HL-60 (cell line): ENCODE data around the gene IGF2BP3.

Experiments used
- DNase-seq, 2 experiments: peaks; one replicate each; pipeline ENCODE4 v3.0.0-alpha.2; 2010 to 2020; ENCODE audit warnings: low read depth in 1 of 2, low spot score in 1 of 2
- H3K27ac ChIP-seq: fragments of 250-450 bp; sonication (Bioruptor Pico); replicated peaks from 2 replicates; pipeline ENCODE4 v1.5.1; 2020; ENCODE audit warnings: mild to moderate bottlenecking, moderate library complexity
- H3K27me3 ChIP-seq: fragments of 250-450 bp; sonication (Bioruptor Pico); 2 replicates; pipeline ENCODE4 v1.5.1; 2021; ENCODE audit warnings: mild to moderate bottlenecking, moderate library complexity; ENCODE audit not compliant: insufficient read depth, poor library complexity, severe bottlenecking
- H3K4me3 ChIP-seq: replicated peaks from 2 replicates; pipeline ENCODE4 v1.5.1; 2011; ENCODE audit warnings: mild to moderate bottlenecking, control low read depth, low read length; ENCODE audit not compliant: insufficient read depth
- GABPA ChIP-seq: IDR thresholded peaks from 2 replicates; pipeline ENCODE4 v1.6.1; 2012; ENCODE audit warnings: low read depth
- POLR2AphosphoS5 ChIP-seq: IDR thresholded peaks from 2 replicates; pipeline ENCODE4 v1.6.1; 2012; ENCODE audit warnings: low read depth
- SPI1 ChIP-seq: IDR thresholded peaks from 2 replicates; pipeline ENCODE4 v1.6.1; 2012; ENCODE audit warnings: low read depth, mild to moderate bottlenecking, borderline replicate concordance
- TF ChIP-seq, protein P1 (sequence below): IDR thresholded peaks from one replicate; pipeline ENCODE4 v1.5.1; 2011; ENCODE audit warnings: low read length, control low read depth, inconsistent platforms; ENCODE audit not compliant: insufficient read depth
- TF ChIP-seq, protein P2 (sequence below): IDR thresholded peaks from 2 replicates; pipeline ENCODE4 v1.6.1; 2012; ENCODE audit warnings: low read depth; ENCODE audit not compliant: insufficient replicate concordance

The IGF2BP3 gene

DNA sequence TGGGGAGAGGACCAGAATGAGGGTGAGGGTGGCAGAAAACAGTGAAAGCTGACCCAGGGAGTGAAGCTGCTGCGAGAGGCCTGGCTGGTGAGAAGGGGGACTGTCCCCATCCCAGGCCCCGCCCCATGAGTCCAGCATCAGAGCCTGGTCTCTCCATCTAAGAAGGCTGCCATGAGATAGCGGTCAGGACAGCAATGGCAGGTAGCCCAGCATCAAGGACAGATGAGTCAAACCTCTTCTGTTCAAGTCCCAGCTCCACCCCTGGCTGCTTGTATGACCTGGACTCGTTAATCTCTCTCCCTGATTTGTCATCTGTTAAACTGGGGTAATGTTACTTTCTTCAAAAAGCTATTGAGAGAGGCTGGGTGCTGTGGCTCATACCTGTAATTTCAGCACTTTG, 201.5 kb downstream of the IGF2BP3 start:
- H3K27ac ChIP-seq, result no peak overlapping the region
- H3K4me3 ChIP-seq, result no peak overlapping the region
- H3K27me3 ChIP-seq, result no peaks in the 10 kb centered on the region
- DNase-seq, result no peak
- TF ChIP-seq, protein P1, sequence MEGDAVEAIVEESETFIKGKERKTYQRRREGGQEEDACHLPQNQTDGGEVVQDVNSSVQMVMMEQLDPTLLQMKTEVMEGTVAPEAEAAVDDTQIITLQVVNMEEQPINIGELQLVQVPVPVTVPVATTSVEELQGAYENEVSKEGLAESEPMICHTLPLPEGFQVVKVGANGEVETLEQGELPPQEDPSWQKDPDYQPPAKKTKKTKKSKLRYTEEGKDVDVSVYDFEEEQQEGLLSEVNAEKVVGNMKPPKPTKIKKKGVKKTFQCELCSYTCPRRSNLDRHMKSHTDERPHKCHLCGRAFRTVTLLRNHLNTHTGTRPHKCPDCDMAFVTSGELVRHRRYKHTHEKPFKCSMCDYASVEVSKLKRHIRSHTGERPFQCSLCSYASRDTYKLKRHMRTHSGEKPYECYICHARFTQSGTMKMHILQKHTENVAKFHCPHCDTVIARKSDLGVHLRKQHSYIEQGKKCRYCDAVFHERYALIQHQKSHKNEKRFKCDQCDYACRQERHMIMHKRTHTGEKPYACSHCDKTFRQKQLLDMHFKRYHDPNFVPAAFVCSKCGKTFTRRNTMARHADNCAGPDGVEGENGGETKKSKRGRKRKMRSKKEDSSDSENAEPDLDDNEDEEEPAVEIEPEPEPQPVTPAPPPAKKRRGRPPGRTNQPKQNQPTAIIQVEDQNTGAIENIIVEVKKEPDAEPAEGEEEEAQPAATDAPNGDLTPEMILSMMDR, result no peak
- no peak for TF ChIP-seq POLR2AphosphoS5
- TF ChIP-seq SPI1, result no peak
- TF ChIP-seq, protein P2, sequence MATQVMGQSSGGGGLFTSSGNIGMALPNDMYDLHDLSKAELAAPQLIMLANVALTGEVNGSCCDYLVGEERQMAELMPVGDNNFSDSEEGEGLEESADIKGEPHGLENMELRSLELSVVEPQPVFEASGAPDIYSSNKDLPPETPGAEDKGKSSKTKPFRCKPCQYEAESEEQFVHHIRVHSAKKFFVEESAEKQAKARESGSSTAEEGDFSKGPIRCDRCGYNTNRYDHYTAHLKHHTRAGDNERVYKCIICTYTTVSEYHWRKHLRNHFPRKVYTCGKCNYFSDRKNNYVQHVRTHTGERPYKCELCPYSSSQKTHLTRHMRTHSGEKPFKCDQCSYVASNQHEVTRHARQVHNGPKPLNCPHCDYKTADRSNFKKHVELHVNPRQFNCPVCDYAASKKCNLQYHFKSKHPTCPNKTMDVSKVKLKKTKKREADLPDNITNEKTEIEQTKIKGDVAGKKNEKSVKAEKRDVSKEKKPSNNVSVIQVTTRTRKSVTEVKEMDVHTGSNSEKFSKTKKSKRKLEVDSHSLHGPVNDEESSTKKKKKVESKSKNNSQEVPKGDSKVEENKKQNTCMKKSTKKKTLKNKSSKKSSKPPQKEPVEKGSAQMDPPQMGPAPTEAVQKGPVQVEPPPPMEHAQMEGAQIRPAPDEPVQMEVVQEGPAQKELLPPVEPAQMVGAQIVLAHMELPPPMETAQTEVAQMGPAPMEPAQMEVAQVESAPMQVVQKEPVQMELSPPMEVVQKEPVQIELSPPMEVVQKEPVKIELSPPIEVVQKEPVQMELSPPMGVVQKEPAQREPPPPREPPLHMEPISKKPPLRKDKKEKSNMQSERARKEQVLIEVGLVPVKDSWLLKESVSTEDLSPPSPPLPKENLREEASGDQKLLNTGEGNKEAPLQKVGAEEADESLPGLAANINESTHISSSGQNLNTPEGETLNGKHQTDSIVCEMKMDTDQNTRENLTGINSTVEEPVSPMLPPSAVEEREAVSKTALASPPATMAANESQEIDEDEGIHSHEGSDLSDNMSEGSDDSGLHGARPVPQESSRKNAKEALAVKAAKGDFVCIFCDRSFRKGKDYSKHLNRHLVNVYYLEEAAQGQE, result no peak
- no peak for TF ChIP-seq GABPA

DNA sequence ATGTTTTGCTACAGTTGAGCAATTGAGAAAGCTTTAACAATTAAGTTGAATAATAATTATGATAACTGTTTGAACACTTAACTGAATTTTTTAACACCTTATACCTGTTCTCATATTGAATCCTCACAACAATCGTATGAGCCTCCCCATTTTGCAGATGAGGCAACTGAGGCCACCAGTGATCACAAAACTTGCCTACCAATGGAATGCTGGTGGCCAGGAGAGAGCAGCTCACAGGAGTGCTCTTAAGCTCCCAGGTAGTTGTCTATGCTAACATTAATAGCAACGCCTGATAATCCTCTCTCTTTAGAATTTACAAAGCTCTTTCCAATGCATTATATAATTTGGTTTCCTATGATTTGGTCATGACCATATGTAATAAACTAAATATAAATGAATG, 202.1 kb downstream of the IGF2BP3 start:
- no peak for TF ChIP-seq POLR2AphosphoS5
- no peak for TF ChIP-seq SPI1
- no peak for TF ChIP-seq GABPA
- TF ChIP-seq, protein P2, result no peak
- TF ChIP-seq, protein P1, result no peak
- Histone ChIP-seq H3K27ac (no peak overlapping the region), H3K27me3 (no peaks in the 10 kb centered on the region), H3K4me3 (no peak overlapping the region)
- no peak for DNase-seq

DNA sequence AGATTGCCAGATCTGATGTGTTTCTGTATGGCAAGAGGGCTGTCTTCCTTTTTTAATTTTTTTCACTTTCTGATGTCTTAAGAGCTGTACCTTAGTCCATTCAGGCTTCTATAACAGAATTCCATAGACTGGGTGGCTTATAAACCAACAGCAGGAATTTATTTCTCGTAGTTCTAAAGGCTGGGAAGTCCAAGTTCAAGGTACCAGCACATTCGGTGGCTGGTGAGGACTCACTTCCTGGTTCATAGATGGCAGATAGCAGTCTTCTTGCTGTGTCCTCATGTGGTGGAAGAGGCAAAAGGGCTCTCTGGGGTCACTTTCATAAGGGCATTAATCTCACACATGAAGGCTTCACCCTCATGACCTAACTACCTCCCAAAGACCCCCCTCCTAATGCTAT, 202.9 kb downstream of the IGF2BP3 start:
- H3K27me3 ChIP-seq, result no peaks in the 10 kb centered on the region
- TF ChIP-seq GABPA, result no peak
- H3K4me3 ChIP-seq, result no peak overlapping the region
- DNase-seq, result no peak
- no peak overlapping the region for H3K27ac ChIP-seq

DNA sequence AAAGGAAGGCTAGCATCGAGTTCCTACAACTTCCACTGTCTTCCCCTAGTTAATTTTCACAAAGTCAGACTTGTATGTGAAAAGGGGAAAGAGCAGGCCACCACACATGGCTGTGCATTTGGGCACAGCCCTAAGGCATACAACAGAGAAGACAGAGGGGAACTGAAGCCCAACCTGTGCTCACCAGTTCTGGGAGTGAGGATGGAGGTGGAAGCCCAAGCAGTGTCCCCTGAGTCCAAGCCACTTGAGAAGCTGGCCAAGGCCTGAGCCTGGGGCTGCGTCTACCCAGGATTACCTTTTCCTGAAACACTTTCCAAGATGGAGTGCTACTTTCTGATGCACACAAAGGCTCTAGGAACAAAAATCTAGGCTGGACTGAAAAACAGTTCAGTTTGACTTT, 203.4 kb downstream of the IGF2BP3 start:
- Histone ChIP-seq H3K4me3 (no peak overlapping the region), H3K27me3 (no peaks in the 10 kb centered on the region), H3K27ac (no peak overlapping the region)
- no peak for DNase-seq
- TF ChIP-seq, protein P1, result no peak
- no peak for TF ChIP-seq POLR2AphosphoS5
- TF ChIP-seq, protein P2, result no peak
